ENCODE data around the gene TTF2.

- TF ChIP-seq CTCF (IDR thresholded peaks at IDR 0.05) = no peak
- no peak for TF ChIP-seq POLR2A (IDR thresholded peaks at IDR 0.05)
Observed at GRCh38 chr1:117136749-117137148, 76.6 kb downstream of the TTF2 start.

Measured in uterus (tissue), 2 donors.